Measurements from ENCODE around the gene PCSK2.

The PCSK2 gene

GRCh38 chr20:17343091-17343490, 116.3 kb downstream of the PCSK2 start:
- no peak for DNase-seq

DNA sequence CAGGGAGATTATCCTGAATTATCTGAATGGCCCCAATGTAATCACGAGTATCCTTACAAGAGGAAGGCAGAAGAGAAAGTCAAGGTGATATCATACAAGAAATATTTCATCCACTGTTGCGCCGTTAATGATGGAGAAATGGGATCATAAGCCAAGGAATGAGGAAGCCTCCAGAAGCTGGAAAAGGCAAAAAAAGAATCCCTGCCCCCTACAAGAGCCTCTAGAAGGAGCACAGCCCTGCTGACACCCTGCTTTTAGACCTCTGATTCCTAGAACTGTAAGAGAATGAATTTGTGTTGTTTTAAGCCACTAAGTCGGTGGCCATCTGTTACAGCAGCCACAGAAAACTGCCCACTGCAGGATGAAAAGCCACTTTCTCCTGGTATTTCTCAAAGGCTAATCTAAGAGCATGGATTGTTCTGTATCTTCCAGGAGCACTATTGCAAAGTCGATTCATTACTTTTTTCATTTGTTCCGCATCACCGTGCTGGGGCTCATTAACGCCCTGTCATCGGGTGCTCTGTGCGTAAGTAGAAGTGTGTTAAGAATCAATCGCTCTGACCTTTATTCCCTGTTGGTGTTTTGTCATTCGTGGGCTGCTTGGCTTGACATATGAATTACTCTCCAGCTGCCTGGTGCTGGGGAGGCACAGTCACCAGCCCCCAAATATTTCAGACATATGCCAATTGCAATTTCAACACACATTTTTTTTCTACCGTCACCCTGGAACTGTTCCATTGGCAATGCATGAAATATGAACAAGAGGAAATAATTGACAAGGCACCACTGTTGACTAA, 117.0 kb downstream of the PCSK2 start:
- DNase-seq: no peak

- DNase-seq: no peak
Measured at GRCh38 chr20:17344790-17345189, 118.0 kb downstream of the PCSK2 start.

DNA sequence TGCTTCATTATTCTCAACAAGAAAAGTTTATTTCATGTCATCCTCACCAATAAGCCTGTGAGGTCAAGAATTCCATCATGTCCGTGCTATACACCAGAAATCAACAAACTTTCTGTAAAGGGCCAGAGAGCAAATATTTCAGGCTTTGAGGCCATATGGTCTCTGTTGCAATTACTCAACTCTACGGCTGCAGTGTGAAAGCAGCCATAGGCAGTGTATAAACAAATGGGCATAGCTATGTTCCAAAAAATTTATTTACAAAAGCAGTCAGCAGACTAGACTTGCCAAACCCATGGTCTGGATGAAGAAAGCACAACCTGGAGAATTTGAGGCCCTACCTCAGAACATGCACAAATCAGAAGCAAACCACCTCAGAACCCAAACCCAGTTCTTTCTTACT, 118.5 kb downstream of the PCSK2 start:
- DNase-seq: no peak

- DNase-seq: no peak
Measured at GRCh38 chr20:17350321-17350720, 123.5 kb downstream of the PCSK2 start.

DNA sequence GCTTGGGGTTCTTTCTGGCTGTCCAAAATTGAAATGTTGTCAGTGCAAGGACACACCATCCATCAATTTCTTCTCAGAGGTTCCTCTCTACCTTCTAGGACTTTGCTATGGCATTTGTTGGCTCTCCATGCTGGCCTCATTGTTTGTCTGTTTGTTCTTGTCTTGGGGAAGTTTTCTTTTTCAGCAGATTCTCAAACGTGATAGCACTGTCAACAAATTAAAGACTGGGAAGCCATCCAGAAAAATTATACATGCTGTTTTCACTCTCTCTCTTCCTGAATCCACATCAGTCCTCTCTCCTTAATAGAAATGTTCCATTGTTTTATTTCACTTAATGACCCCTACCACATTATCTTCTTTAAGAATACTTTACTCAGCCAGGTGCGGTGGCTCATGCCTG, 130.4 kb downstream of the PCSK2 start:
- no peak for DNase-seq

- no peak for DNase-seq
Measured at GRCh38 chr20:17358854-17359253, 132.0 kb downstream of the PCSK2 start.

GRCh38 chr20:17364681-17365080, 137.8 kb downstream of the PCSK2 start:
- DNase-seq: no peak

- DNase-seq: no peak
Measured at GRCh38 chr20:17365831-17366230, 139.0 kb downstream of the PCSK2 start.

- no peak for DNase-seq
Measured at GRCh38 chr20:17369506-17369905, 142.7 kb downstream of the PCSK2 start.

DNA sequence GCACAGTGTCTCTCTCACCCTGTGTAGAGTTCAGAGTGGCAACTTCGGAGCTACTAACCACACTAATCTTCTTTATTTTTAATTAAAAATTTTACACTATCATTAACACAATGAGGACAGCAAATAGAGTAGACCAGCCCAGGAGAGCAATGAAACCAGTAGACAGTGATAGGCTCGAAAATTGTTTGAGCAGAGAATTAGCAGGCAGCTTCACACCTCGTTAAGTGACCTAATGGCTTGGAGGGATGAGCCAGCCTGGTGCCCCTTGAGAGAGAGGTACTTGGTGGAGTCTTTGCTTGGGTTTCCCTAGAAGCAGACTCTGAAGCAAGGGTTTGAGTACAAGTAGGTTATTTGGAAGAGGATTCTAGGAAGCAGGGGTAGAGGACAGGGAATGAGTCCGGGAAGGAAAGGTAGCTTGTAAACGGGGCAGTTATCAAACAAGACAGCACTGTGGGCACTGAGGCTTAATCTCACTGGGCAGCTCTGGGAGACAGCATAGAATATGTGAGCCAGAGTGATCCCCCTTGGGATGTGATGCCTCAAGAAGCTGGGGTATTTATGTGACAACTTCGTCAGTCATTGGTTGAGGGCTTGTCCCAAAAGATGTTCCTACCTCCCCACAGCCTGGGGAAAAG, 146.1 kb downstream of the PCSK2 start:
- no peak for DNase-seq

GRCh38 chr20:17374086-17374485, 147.2 kb downstream of the PCSK2 start:
- DNase-seq: no peak

DNA sequence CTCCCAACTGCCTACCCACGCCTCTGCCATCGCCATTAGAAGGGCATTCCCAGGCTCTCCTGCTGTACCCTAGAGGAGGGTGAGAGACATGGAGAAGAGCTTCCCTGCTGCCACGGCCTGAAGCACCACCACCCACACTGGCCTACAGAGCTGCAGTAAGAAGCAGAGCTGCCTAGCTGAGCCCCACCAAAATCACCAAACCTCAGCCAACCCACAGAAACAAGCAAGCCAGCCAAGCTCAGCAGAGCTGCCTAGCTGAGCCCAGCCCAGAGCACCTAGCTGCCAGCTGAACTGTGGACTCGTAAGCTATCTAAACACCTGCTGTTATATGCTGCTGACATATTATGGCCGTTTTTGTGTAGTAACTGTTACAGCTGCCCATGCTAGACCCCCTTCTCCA, 149.2 kb downstream of the PCSK2 start:
- no peak for DNase-seq

GRCh38 chr20:17377231-17377630, 150.4 kb downstream of the PCSK2 start:
- no peak for DNase-seq

DNA sequence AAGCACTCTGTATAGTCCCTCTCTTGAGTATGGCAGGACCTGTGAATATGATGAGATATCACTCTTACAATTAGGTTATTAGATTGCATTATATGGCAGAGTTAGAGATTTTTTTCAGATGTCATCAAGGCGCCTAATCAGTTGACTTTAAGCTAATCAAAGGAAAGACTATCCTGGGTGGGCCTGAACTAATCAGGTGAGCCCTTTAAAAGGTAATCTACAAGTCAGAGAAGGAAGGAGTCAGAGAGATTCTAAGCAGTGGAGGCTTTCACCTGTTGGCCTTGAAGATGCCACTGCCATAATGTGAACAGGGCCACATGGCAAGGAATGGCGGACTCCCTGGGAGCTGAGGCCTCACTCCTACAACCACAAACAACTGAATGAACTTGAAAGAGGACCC, 152.8 kb downstream of the PCSK2 start:
- DNase-seq: no peak

DNA sequence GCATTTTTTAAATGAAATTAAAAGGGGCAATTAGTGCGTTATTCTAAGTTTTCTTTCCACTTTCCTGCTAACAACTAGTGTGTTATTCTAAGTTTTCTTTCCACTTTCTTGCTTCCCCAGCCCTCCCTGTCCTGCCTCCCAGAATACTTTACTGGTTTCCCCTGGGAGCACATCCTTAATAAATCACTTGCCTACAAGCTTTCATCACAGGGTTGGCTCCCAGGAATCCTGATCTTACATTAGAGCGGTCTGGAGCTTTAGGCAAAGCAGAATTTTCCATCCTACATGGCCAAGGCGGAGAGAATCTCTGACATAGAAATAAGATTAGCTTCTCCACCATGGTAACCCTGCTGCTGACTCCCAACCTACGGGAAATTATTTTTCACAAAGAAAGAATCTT, 154.0 kb downstream of the PCSK2 start:
- DNase-seq: no peak

GRCh38 chr20:17381724-17382123, 154.9 kb downstream of the PCSK2 start:
- DNase-seq: no peak

- DNase-seq: no peak
Measured at GRCh38 chr20:17385798-17386197, 159.0 kb downstream of the PCSK2 start.

DNA sequence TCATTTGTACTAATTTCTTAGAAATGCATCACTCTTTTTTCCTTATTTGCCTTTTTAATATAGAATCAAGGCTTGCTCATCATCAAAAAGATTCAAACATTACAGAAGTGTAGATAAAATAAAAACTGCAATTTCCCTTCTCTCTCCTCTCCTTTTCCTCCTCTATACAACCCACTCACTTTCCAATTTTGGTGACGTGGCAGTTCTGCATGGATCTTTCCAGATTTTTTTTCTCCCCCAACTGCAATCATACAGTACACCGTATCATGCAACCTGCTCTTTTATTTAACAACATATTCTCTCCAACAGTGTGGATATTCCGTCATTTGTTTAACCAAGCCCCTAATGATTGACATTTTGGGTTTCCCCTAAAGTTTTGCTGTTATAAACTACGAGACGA, 163.8 kb downstream of the PCSK2 start:
- no peak for DNase-seq

- DNase-seq: no peak
Measured at GRCh38 chr20:17391127-17391771, 164.4 kb downstream of the PCSK2 start.

DNA sequence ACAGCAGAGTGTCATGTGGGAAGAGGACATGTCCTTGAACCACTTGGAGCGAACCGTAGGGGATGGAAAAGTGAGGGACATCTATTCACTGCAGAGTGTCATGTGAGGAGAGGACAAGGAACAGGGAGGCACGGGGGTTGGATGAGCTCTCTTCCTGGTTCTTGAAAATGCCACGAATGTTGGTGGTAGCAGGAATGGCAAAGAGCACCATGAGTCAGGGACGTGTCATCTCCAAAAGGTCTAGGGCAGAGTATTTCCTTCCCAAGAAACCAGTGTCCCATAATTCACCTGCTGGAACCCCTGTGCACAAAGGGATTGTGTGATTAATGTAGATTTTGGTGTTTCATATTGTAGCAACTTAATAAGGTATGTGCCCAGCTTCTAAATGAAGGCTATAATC, 167.6 kb downstream of the PCSK2 start:
- no peak for DNase-seq

- no peak for DNase-seq
Measured at GRCh38 chr20:17395729-17396128, 168.9 kb downstream of the PCSK2 start.

DNA sequence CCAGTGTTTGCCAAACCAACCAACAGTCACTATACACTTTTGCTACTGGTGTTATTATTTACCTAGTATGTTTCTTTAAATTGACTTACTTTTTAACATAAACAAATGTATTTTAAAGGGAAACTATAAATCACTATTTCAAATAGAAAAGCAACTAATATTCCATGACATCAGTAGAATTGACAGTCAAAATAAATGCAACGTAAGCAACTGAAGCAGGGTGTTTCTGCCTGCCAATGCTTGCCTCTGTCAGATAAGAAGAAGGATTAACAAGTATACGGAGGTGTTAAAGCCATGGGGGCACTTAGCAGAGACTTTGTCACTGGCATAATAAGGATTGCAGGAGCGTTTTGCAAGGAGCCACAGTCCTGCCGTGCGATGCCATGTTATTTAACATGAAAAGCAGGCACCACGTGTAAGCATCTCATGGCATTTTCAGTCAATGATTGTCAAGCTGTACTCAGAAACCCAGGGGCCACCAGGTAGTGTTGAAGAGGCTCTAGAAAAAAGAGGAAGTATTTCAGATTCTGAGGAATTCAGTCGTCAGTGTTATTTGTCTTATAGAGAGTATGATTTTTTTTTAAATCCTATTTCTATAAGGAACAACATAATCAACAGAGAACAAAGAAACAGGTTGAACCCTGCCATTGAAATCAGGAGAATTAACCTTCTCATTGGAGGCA, 172.6 kb downstream of the PCSK2 start:
- DNase-seq: no peak

GRCh38 chr20:17403461-17403860, 176.6 kb downstream of the PCSK2 start:
- no peak for DNase-seq

All from NCI-H1436 (cell line).